HG02610 (cell line): ENCODE results near the gene LAPTM5.

Source experiments
- ATAC-seq: cut with Tn5 transposase; IDR thresholded peaks from one replicate; pipeline ENCODE4 v1.9.1; 2021; ENCODE audit warnings: mild to moderate bottlenecking, moderate library complexity; ENCODE audit not compliant: unreplicated experiment

The LAPTM5 gene

DNA sequence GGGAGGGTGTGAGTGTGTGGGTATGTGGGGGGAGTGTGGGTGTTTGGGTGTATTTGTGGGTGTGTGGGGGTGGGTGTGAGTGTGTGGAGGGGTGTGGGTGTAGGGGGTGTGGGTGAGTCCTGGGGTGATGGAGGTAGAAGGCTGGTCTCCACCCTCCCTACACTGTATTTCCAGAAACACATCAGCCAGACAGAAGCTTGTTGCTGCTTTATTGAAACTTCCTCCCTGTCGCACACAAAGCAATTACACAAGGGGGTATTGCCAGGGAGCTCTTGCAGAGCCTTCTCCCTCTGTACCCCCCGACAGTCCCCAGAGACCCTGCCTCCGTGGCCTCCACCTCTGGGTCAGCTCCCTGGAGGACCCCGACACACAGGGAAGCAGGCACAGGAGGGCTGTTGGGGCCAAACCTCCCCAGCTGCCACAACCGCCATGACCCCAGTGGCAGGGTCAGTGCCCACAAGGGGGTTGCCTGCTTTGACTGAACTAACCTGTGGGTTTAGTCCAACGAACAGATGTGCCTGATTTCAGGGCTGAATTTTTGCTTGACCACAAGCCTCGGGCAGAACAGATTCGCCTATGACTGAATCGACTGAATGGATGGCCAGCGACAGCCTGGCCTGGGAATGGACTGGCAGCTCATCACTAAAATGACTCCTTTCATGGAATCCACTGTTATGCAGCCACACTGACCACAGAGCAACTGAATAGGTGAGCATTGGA, 25.1 kb downstream of the LAPTM5 start:
- ATAC-seq: no peak

DNA sequence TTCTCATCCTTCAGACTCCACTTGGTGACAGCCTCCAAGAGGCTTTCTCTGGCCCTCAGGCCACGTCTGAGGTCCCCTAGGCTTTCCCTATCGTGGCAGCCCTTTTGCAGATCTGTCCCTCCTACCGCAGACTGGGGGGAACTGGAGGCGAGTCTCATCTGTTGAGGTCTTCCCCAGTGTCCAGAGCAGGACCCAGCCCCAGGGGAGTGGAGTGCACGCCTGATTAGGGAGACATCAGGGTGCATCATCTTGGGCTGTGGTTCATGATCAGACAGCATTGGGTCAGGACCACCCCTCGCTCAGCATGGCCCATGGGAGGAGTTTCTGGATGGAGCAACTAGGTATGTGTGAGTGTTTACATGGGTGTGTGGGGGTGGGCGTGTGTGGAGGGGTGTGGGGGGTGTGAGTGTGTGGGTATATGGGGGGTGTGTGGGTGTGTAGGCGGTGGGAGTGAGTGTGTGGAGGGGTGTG, 25.7 kb downstream of the LAPTM5 start:
- no peak for ATAC-seq

DNA sequence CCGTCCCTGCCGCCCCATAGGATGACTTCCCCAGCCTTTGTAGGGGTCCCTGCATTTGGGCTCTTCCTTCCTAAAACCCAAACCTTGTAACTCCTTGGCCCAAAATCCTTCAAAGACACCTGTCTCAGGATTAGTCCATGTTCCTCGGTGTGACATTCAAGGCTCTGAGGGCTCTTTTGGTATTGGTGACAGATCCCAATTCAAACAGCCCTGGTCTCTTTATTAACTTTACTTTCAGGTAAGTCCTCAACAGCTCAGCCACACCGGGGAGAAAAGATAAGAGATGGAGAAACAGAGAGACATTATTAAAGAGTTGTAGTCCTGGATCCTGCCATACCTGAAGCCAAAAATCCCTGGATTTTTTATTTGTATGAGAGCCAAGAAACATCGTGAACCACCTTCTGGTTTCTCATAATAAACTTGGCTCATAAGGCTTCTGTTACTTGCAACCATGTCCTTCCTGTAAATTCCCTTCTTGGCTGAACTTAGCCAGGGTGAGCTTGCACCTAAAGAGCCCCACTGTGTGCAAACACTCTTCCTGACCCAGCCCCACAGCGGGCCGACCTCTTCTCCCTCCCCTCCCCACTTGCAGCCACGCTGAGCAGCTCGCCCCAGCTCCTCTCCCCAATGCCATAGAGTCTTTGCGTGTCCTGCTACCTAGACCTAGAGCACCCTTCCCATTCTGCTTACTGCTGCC, 26.3 kb downstream of the LAPTM5 start:
- no peak for ATAC-seq

DNA sequence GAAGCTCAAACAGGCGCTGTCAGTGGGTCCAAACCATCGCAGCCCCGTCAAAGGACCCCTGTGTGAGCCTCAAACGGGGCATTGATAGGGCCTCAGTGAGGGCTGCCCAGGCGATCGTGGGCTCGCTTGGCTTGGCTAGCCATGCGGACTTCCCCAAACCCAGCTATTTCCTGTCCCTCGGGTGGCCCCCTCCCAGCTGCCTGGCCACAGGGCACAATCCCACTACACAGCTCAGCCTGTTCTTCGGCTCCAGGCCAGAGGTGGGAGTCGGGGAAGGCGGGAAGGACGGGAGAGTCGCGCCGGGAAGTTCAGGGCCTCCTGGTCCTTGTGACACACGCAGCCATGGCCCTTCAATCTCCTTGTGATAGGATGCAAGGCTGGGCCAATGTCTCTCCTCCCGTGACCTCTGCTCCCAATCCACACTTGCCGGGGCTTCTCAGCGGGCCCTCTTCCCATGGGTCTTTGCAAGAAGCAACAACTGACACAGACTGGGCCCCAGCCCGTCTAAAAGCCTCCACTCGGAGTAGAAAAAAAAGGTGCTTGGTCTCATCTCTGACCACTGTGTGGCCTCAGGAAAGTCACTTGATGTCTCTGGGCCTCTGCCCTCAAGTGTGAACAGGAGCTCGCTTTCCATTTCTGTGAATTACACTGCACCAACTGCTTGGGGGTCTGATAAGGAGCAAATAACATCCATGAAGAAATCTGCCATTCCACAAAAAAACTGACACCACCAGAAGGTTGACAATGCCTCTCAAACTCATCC, 27.0 kb downstream of the LAPTM5 start:
- ATAC-seq: no peak

DNA sequence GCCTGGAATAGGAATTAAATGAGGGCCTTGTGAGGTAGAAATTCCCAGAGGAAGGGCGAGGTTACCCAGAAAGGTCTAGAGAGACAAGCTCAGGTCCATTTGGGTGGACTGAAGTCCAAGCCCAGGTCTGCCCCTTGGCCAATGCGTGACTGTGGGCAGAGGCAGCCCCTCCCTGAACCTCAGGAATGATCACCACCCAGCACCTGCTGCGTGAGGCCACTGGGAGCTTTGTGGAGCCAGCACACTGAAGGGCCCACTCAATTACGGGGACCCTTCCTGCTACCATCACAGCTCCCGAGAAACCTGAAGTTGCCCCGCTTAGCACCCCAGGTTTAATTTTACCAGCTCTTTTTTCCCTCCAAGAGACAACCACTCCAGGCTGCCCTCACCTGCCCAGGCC, 27.7 kb downstream of the LAPTM5 start:
- no peak for ATAC-seq

DNA sequence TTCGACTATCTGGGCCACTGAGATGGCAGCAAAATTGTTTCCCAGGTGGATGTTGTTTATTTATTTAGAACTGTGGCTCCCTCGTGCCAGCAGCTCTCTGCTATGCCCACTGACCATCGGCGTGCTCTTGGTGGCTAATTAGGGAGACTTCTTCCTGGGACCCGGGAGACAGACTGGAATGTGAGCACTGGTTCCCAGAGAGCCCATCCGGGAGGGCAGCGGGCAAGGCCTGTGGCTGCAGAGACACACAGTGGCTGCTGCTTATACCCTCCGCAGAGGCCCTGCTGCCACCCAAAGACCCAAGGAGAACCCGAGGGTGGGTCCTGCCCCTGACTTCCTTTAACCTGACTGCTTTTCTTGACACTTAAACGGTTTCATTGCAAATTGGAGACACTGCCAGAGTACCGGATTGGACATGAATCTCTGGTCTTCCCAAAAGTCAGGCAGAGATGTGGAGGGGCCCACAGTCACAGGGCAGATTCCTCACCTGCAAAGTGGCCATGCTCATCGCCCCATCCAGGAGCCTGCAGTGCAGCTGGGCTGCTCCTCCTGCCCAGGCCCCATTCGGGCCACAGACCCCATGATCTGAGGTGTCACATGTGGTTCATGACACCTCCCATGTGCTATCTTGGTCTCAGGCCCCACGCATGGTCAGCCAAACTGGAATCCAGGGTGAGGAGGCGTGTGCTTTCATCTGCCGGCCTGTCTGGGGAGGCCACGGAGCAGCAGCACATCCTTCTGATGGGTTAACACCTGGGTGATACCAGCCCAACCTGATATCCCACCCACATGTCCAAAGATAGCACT, 28.5 kb downstream of the LAPTM5 start:
- ATAC-seq: no peak

DNA sequence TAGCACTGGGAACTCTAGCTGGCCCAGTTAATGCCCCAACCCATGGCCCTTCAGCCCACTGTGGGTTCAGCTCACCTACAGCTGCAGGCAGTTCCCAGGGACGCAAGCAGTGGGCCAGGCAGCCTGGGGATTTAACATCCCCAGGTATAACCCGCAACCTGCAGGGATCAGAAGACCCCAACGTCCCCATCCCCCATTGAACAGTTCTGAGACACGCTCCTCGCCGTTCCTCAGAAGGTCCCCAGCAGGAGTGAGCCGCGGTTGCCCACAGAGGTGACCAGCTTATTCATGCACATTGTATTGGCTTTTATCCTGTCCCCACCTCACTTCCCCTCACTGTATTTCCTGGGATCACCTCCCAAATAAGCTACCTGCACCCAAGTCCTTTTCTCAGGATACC, 29.2 kb downstream of the LAPTM5 start:
- ATAC-seq: no peak

DNA sequence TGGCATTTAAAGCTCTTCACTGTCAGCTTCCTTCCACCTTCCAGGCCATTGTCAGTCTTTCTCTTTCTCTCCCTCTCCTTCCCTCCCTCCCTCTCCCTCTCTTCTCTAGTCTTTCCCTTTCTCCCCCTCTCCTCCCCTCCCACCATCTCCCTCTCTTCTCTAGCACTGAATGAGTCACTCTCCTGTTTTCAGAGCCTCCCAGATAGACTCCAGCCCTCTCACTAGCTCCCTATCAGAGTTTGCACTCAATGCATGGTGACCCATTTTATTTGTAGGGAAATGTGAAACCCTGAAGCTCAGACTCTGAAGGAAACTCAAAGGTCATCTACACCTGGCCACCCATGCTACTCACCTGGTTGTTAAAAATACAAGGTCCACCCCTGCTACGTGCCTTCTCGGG, 29.8 kb downstream of the LAPTM5 start:
- no peak for ATAC-seq

DNA sequence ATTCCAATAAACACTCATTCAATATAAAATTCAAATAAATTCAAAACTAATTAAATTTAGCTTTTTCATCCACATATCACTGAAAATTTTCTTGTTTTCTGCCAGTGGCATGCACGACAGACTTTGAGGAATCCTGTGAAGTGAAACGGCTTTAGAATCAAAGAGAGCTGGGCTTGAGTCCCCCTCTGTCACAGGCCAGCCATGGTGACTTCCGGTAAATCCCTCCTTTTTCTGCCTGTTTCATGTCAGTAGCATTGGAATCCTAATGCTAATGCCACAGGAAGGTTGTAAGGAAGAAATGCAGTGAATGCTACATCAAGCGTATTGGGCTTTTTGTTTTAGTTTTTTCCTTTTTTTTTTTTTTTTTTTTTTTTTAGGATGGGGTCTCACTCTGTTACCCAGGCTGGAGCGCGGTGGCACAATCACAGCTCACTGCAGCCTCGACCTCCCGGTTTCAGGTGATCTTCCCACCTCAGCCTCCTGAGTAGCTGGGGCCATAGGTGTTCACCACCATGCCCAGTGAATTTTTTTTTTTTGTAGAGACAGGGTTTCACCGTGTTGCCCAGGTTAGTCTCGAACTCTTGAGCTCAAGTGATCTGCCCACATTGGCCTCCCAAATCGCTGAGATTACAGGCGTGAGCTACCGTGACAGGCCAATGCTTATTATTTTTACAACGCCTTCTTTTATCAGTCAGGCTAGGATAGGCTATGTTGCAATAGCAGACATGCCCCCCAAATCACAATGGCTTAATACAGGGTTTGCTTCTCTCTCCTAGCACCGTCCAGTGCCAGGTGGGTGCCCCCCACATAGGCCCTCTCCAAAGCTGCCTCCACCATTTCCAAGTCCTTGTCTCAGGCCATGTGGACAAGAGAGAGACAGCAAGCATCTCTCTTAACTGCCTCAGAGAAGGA, 30.5 kb downstream of the LAPTM5 start:
- ATAC-seq: no peak

DNA sequence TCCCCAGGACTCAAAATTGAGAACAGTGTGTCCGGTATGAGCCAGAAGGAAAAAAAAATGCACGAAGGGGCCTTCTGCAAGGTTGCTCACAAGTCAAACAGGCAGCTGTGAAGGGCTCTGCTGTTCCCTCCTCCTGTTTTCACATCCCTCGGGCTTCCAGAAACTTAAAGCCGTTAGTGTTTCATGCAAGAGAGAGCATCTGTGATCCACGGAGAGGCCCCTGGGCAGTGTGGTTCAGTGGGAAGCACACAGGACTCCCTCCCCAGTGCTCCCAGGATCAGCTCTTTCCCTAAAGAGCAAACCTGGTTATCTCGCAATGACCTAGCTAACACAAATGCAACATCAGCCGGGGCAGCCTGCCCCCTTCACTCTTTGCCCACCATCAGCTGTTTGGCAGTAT, 31.3 kb downstream of the LAPTM5 start:
- no peak for ATAC-seq

DNA sequence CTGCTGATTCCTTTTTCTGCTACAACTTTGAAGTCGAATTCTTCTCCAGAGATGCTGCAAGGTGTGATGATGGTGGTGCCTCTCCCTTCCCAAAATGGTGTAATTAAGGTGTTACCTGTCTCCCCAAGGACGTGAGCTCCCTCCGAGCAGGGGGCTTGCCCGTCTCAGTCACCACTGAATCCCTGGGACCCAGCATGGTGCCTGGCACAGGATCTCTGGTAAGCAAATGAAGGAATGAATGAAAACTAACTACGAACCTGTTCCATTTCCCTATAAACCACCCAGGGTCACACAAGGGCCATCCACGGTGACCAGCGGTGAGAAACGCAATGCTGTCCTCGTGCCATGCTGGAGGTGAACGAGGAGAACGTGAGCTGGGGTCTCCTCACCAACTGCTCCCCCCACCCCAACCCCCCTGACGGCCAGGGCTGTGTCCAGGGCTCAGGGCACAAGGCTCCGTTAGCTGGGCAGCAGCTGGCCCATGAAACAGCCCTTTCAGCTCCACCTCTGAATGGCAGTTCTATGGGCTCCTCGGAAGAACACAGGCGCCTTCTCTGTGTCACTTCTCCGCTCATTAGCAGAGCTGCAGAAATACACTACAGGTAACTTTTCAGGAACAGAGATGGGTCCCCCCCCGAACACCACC, 32.0 kb downstream of the LAPTM5 start:
- ATAC-seq: no peak

DNA sequence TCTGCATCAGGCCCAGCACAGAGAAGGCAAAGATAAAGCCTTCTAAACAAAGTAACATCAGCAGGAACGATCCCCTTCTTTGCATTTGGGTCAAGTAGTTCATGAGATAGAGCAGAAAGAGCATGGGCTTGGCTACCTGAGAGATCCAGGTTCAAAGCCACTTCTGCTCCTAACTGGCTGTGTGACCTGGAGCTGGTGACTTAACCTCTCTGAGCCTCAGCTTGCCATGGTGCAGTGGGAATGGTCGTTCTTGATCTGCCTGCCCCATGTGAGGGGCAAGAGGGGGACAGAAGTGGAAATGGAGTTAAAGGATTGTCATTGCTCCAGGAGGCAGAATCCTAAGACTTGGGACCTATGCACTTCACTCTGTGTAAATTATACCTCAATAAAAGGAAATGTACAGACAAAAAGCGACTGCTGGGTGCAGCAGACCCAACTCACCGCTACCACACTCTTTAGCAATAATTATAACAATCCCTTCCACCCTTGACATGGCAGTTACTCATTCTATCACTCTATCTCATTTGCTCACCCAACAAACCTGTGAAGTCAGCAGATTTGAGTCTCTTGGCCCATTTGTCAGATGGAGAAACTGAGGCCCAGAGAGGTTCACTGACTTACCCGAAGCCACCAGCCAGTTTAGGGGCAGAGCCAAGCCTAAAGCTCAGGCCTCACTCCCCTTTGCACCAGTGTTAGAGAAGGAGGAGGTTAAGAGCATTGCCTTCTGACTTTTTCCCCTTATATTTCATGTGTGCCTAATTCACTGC, 32.7 kb downstream of the LAPTM5 start:
- ATAC-seq: no peak

DNA sequence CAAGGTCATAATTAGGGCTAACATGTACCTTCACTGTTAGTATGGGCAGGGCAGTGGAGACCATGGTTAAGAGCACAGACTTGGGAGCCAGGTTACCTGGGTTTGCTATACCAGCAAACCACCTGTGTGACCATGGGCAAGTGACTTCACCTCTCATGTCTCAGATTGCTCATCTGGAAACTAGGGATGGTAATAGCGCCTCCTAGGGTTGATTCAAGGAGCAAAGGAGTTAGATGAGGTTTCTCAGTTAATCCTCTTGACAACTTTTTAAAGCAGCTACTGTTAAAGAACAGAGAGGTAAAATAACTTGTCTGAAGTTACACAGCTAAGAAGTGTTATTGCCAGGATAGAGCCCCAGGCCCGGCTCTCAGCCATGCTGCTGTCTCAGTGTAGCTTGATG, 33.4 kb downstream of the LAPTM5 start:
- no peak for ATAC-seq

DNA sequence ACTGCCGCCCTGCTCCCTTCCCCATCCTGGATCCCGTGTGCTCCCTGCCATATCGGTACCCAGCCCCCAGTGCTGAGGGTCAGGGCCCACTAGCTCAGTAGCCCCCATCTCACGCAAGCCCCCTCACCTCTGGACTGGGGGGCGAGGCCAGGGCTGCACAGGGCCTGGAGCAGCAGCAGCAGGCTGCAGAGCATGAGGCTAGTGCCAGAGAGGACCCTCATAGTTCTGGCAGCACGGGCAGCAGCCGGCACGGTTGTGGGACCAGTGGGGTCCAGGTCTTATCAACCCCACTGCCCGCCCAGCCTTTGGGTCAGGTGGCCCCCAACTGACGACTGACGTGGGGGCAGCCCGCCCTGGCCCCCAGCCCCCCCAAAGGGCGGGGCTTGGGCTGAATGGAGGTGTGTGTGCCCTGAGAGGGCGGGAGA, 34.2 kb downstream of the LAPTM5 start, which contains the start of gene MATN1:
TSS of gene MATN1 (minus strand) at position 255 of the 425 bp plus-strand sequence. CDS start at position 221, 34 bp downstream.
- ATAC-seq: no peak

DNA sequence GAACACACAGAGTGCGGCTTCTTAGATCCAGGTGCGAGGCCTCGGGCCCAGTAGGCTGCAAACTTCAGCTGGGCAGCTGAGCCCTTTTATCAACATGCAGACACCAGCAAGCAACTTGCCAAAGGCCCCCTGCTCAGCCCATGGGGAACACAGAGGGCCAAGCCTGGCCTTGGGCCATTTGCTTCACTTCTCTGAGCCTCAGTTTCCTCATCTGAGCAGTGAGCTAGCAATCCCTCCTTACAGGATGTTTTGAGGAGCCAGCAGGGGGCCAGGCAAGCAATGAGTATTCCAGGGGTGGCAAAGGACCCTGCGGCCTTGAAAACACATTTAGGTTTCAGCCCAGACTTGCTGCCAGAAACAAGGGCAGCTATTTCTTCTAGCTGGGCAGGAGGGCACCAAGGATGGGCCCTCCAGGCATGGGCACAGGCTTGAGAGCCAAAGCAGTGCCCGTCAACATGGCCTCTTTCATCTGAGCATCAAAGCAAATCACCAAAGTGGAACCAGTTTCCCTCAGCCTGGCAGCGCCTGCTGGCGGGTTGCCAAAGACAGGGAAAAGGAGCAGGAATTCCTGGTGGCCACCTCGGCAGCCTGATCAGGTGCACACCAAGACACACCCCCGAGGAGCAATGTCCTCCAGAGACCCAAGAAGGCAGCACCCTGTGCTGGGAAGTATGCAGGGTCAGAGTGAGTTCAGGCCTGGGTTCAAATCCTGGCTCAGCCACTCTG, 35.6 kb downstream of the LAPTM5 start:
- ATAC-seq: no peak

DNA sequence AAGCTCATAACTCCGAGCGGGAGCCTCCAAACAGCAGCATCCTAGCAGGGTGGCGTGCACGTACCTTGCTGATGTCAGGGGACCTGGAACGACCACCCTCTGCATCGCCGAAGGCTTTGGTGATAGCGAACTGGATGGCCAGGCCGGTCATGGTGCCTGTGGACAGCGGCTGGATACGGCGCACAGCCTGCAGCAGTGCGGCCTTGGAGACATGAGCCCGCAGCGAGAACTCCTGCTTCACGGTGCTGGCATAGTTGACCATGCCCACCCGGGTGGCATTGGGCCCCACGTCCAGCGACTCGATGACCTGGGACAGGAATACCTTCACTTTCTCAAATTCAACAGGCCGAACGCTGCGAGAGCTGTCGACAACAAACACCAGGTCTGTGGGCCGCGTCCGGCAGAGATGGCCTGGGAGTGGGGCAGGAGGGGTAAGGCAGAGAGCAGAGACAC, 36.2 kb downstream of the LAPTM5 start:
- ATAC-seq: no peak

DNA sequence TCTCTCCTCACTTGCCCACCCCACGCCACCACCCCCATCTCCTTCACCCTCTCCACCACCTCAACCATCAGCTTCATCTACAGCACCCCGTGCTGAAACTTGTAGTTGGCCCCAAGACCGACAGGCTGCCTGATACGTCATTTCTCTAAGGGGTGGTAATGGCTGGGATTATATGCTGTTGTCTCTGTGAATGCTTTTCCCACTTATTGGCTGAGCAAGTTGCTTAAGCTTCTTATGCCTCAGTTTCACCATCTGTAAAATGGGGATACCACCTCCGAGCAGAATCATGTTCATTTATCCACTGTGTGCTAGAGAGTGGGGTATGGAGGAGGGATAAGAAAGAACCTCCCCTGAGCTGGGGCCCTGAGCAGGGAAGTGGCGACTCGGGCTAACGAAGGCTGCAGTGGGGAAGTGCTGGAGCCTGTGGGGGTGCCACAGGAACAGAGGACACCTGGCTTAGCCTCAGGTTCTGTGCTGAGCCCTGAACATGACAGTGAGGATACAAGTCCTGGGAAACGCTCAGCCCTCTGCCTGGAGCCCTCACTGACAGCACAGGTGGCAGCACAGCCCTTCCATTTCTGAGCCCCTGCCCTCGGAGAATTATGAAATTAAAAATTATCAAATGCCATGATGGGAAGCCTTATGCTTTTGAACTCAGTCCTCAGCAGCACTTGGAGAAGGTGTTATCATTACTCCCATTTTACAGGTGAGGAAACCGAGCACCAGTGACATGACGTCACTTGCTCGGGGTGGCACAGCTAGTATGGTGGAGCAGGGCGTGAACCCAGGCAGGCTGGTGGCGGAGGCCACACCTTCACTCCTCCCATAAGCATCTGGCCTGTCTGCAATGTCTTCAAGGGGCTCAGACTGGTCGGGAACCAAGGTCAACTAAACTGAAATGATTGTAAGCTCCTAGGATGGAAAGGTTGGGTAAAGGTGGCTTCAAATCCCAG, 37.0 kb downstream of the LAPTM5 start:
- no peak for ATAC-seq
